ENCODE results near the gene APLP2.
A peak's percentile ranks its signal among the peaks of the same experiment; 100 is the strongest.

Gene APLP2

GRCh38 chr11:130145311-130145812, 75.7 kb downstream of the APLP2 start:
- H3K27ac ChIP-seq (ENCODE audit: insufficient read depth in 1 of 2, low read depth in 1 of 2, low read length in 2 of 2, poor library complexity in 1 of 2, severe bottlenecking in 2 of 2): no peak overlapping the region
- H3K4me3 ChIP-seq (ENCODE audit: control insufficient read depth in 1 of 7, extremely low read depth in 1 of 7, insufficient read depth in 4 of 7, low read depth in 2 of 7, low read length in 6 of 7): no peak overlapping the region
- H3K9me3 ChIP-seq (ENCODE audit: control extremely low read depth in 1 of 5, control insufficient read depth in 4 of 5, insufficient read depth in 2 of 5, low read depth in 1 of 5, low read length in 4 of 5): no peaks in the 10 kb centered on the region
- 100% methylated on average over 2 of the region's 3 CpGs for WGBS (ENCODE audit: insufficient coverage)
- POLR2A ChIA-PET: no interaction called here
- CTCF ChIA-PET: interaction anchor here (1.2 to 3.3 kb wide), 5 partner anchors 10 to 228 kb away, joined by 3 to 14 read pairs (median 4); no protein-coding TSS in a partner anchor
- H3K36me3 ChIP-seq (ENCODE audit: control insufficient read depth in 4 of 4, insufficient read depth in 4 of 4, low read length in 3 of 4): peaks cover 13 to 50% (median 28%) of the 10 kb centered on the region in 4 experiments
- H3K27me3 ChIP-seq (replicated peaks in 2 of 5; ENCODE audit: control insufficient read depth in 4 of 5, insufficient read depth in 5 of 5, low read length in 4 of 5): no peaks in the 10 kb centered on the region
- H3K4me1 ChIP-seq (ENCODE audit: control extremely low read depth in 1 of 4, control insufficient read depth in 4 of 4, insufficient read depth in 4 of 4, low read length in 3 of 4): peaks cover 3 to 26% (median 14%) of the 10 kb centered on the region in 4 experiments
- no peak for DNase-seq

- 91% methylated on average over 12 of the region's 15 CpGs for WGBS (ENCODE audit: insufficient coverage)
- POLR2A ChIA-PET: interaction anchor here (0.5 kb wide), 1 partner anchor 242 kb away, joined by 3 read pairs; no protein-coding TSS in a partner anchor
- no peak overlapping the region for H3K27ac ChIP-seq (ENCODE audit: insufficient read depth in 1 of 2, low read depth in 1 of 2, low read length in 2 of 2, poor library complexity in 1 of 2, severe bottlenecking in 2 of 2)
- DNase-seq: no peak
- H3K9me3 ChIP-seq (ENCODE audit: control extremely low read depth in 1 of 5, control insufficient read depth in 4 of 5, insufficient read depth in 2 of 5, low read depth in 1 of 5, low read length in 4 of 5): no peaks in the 10 kb centered on the region
- H3K36me3 ChIP-seq (ENCODE audit: control insufficient read depth in 4 of 4, insufficient read depth in 4 of 4, low read length in 3 of 4): peaks cover 13 to 46% (median 27%) of the 10 kb centered on the region in 4 experiments
- CTCF ChIA-PET: interaction anchor here (0.6 to 3.3 kb wide), 8 partner anchors 9 to 1522 kb away, joined by 3 to 14 read pairs (median 3); no protein-coding TSS in a partner anchor
- no peaks in the 10 kb centered on the region for H3K27me3 ChIP-seq (replicated peaks in 2 of 5; ENCODE audit: control insufficient read depth in 4 of 5, insufficient read depth in 5 of 5, low read length in 4 of 5)
- H3K4me1 ChIP-seq (ENCODE audit: control extremely low read depth in 1 of 4, control insufficient read depth in 4 of 4, insufficient read depth in 4 of 4, low read length in 3 of 4): peaks cover 3 to 26% (median 14%) of the 10 kb centered on the region in 4 experiments
- no peak overlapping the region for H3K4me3 ChIP-seq (ENCODE audit: control insufficient read depth in 1 of 7, extremely low read depth in 1 of 7, insufficient read depth in 4 of 7, low read depth in 2 of 7, low read length in 6 of 7)
These were observed 76.5 kb downstream of the APLP2 start for GRCh38 chr11:130145975-130146776.

DNA sequence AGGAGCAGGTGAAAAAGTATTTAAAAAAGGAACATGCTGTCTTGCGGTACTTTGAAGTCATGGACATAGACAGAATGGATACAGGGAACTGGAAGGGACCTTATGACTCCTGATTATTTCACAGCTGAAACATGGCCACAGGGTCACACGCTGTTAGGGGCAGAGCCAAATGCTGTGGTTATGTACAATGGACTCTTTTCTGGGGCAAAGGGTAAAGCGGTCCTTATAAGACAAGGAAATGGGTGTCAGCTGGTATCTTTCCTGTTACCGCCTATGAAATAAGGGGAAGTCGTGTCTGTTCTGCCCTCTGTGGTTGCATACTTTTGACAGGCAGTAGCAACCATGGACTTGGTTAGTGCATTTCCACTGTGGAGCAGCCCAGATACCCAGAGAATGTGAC, 77.1 kb downstream of the APLP2 start:
- peak; percentile 73 to 97 (median 94) for DNase-seq
- no peaks in the 10 kb centered on the region for H3K27me3 ChIP-seq (replicated peaks in 2 of 5; ENCODE audit: control insufficient read depth in 4 of 5, insufficient read depth in 5 of 5, low read length in 4 of 5)
- H3K9me3 ChIP-seq (ENCODE audit: control extremely low read depth in 1 of 5, control insufficient read depth in 4 of 5, insufficient read depth in 2 of 5, low read depth in 1 of 5, low read length in 4 of 5): no peaks in the 10 kb centered on the region
- H3K4me1 ChIP-seq (ENCODE audit: control extremely low read depth in 1 of 4, control insufficient read depth in 4 of 4, insufficient read depth in 4 of 4, low read length in 3 of 4): peaks cover 3 to 26% (median 14%) of the 10 kb centered on the region in 4 experiments
- ChIA-PET CTCF (interaction anchor here (0.7 to 3.3 kb wide), 4 partner anchors 12 to 1522 kb away, joined by 3 to 14 read pairs (median 4); no protein-coding TSS in a partner anchor), POLR2A (no interaction called here)
- H3K36me3 ChIP-seq (ENCODE audit: control insufficient read depth in 4 of 4, insufficient read depth in 4 of 4, low read length in 3 of 4): peaks cover 13 to 40% (median 21%) of the 10 kb centered on the region in 4 experiments
- WGBS (ENCODE audit: insufficient coverage): 15% methylated on average over 4 of the region's 5 CpGs
- H3K4me3 ChIP-seq (ENCODE audit: control insufficient read depth in 1 of 7, extremely low read depth in 1 of 7, insufficient read depth in 4 of 7, low read depth in 2 of 7, low read length in 6 of 7): no peak overlapping the region
- H3K27ac ChIP-seq (ENCODE audit: insufficient read depth in 1 of 2, low read depth in 1 of 2, low read length in 2 of 2, poor library complexity in 1 of 2, severe bottlenecking in 2 of 2): no peak overlapping the region

DNA sequence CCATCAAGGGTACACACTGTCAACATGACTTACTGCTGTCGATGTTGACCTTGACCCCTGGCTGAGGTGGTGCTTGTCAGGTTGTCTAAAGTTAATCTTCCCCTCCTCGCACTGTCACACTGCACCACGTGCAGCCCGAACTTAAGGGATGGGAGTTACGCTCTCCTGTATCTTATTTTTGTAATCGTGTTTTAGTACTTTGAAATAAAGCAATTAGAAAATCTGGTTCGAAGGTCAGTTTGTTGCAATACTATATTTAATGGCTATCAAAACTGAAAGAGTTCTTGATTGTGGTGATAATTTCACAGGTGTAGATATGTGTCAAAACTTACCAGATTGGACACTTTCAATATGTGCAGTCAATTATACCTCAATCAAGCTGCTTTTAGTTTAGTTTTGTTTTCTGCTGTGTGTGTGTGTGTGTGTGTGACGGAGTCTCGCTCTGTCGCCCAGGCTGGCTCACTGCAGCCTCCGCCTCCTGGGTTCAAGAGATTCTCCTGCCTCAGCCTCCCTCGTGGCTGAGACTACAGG, 79.2 kb downstream of the APLP2 start:
- no peak overlapping the region for H3K27ac ChIP-seq (ENCODE audit: insufficient read depth in 1 of 2, low read depth in 1 of 2, low read length in 2 of 2, poor library complexity in 1 of 2, severe bottlenecking in 2 of 2)
- 96% methylated on average over 4 of the region's 12 CpGs for WGBS (ENCODE audit: insufficient coverage)
- ChIA-PET POLR2A (no interaction called here), CTCF (no interaction called here)
- H3K4me3 ChIP-seq (ENCODE audit: control insufficient read depth in 1 of 7, extremely low read depth in 1 of 7, insufficient read depth in 4 of 7, low read depth in 2 of 7, low read length in 6 of 7): no peak overlapping the region
- no peaks in the 10 kb centered on the region for H3K27me3 ChIP-seq (replicated peaks in 2 of 5; ENCODE audit: control insufficient read depth in 4 of 5, insufficient read depth in 5 of 5, low read length in 4 of 5)
- H3K9me3 ChIP-seq (ENCODE audit: control extremely low read depth in 1 of 5, control insufficient read depth in 4 of 5, insufficient read depth in 2 of 5, low read depth in 1 of 5, low read length in 4 of 5): no peaks in the 10 kb centered on the region
- H3K4me1 ChIP-seq (ENCODE audit: control extremely low read depth in 1 of 4, control insufficient read depth in 4 of 4, insufficient read depth in 4 of 4, low read length in 3 of 4): peaks cover 3 to 26% (median 14%) of the 10 kb centered on the region in 4 experiments
- no peak for DNase-seq
- H3K36me3 ChIP-seq (ENCODE audit: control insufficient read depth in 4 of 4, insufficient read depth in 4 of 4, low read length in 3 of 4): peaks cover 7 to 19% (median 9%) of the 10 kb centered on the region in 4 experiments

DNA sequence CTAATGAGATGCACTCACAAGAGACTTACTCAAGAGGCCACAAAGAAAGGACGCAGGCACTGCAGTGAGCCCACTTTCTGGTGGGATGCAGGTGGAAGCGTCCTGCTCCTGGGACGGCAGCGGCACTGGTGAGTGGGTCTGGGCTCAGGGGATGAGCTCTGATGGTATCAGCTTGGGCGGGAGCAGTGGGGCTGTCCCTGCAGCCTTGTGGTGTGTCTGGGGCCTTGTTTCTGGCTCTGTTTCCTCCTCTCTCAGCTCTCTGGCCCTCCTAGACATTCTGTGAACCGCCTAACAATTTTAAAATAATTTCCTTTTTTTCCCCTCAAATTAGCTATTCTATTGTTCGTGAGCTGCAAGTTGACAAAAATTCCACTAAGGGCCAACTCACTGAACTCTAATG, 81.1 kb downstream of the APLP2 start:
- Histone ChIP-seq H3K4me3 (ENCODE audit: control insufficient read depth in 1 of 7, extremely low read depth in 1 of 7, insufficient read depth in 4 of 7, low read depth in 2 of 7, low read length in 6 of 7) (no peak overlapping the region), H3K4me1 (ENCODE audit: control extremely low read depth in 1 of 4, control insufficient read depth in 4 of 4, insufficient read depth in 4 of 4, low read length in 3 of 4) (peaks cover 3 to 21% (median 15%) of the 10 kb centered on the region in 4 experiments), H3K9me3 (ENCODE audit: control extremely low read depth in 1 of 5, control insufficient read depth in 4 of 5, insufficient read depth in 2 of 5, low read depth in 1 of 5, low read length in 4 of 5) (no peaks in the 10 kb centered on the region), H3K36me3 (ENCODE audit: control insufficient read depth in 4 of 4, insufficient read depth in 4 of 4, low read length in 3 of 4) (peaks cover 0 to 3% (median 0%) of the 10 kb centered on the region in 4 experiments), H3K27me3 (replicated peaks in 2 of 5; ENCODE audit: control insufficient read depth in 4 of 5, insufficient read depth in 5 of 5, low read length in 4 of 5) (no peaks in the 10 kb centered on the region), H3K27ac (ENCODE audit: insufficient read depth in 1 of 2, low read depth in 1 of 2, low read length in 2 of 2, poor library complexity in 1 of 2, severe bottlenecking in 2 of 2) (no peak overlapping the region)
- 95% methylated on average over 6 of the region's 7 CpGs for WGBS (ENCODE audit: insufficient coverage)
- CTCF ChIA-PET: interaction anchor here (0.5 to 1.6 kb wide), 2 partner anchors 228 to 776 kb away, joined by 3 read pairs; no protein-coding TSS in a partner anchor
- POLR2A ChIA-PET: no interaction called here
- no peak for DNase-seq

- no peak overlapping the region for H3K27ac ChIP-seq (ENCODE audit: insufficient read depth in 1 of 2, low read depth in 1 of 2, low read length in 2 of 2, poor library complexity in 1 of 2, severe bottlenecking in 2 of 2)
- H3K4me1 ChIP-seq (ENCODE audit: control extremely low read depth in 1 of 4, control insufficient read depth in 4 of 4, insufficient read depth in 4 of 4, low read length in 3 of 4): peaks cover 3 to 18% (median 13%) of the 10 kb centered on the region in 4 experiments
- WGBS (ENCODE audit: insufficient coverage): no CpG with 5 or more reads among the region's 1 CpG
- H3K36me3 ChIP-seq (ENCODE audit: control insufficient read depth in 4 of 4, insufficient read depth in 4 of 4, low read length in 3 of 4): peaks cover 0 to 3% (median 0%) of the 10 kb centered on the region in 4 experiments
- no peak for DNase-seq
- no peaks in the 10 kb centered on the region for H3K9me3 ChIP-seq (ENCODE audit: control extremely low read depth in 1 of 5, control insufficient read depth in 4 of 5, insufficient read depth in 2 of 5, low read depth in 1 of 5, low read length in 4 of 5)
- H3K4me3 ChIP-seq (ENCODE audit: control insufficient read depth in 1 of 7, extremely low read depth in 1 of 7, insufficient read depth in 4 of 7, low read depth in 2 of 7, low read length in 6 of 7): no peak overlapping the region
- CTCF ChIA-PET: interaction anchor here (0.5 kb wide), 1 partner anchor 777 kb away, joined by 3 read pairs; no protein-coding TSS in a partner anchor
- no peaks in the 10 kb centered on the region for H3K27me3 ChIP-seq (replicated peaks in 2 of 5; ENCODE audit: control insufficient read depth in 4 of 5, insufficient read depth in 5 of 5, low read length in 4 of 5)
- POLR2A ChIA-PET: no interaction called here
These were observed 81.5 kb downstream of the APLP2 start for GRCh38 chr11:130151196-130151595.
